Lung (tissue), 12 donors: ENCODE measurements around the gene SLAMF9. TPM values are rescaled to one million over a fixed set of nuclear protein-coding genes. Genes with fewer than 3 reads are reported as not detected.

Experiments used
- ATAC-seq: fragments of 200-7000 bp; cut with Tn5 transposase; one replicate; pipeline ENCODE4 v1.9.1; 2020; ENCODE audit warnings: moderate number of reproducible peaks; ENCODE audit not compliant: insufficient read depth, low FRiP score
- DNase-seq, 3 donors: peaks; one replicate each; pipeline ENCODE4 v3.0.0-alpha.2; 2013 to 2017
- H3K27ac ChIP-seq, 2 donors: one replicate each; pipeline ENCODE4 v1.5.1; 2013; ENCODE audit warnings: mild to moderate bottlenecking in 2 of 2, moderate library complexity in 2 of 2, control low read depth in 1 of 2, inconsistent platforms in 1 of 2, low read depth in 1 of 2, low read length in 1 of 2
- H3K27me3 ChIP-seq, 3 donors: one replicate each; pipeline ENCODE4 v1.5.1; 2013; ENCODE audit warnings: low read length in 2 of 3; ENCODE audit not compliant: control insufficient read depth in 3 of 3, insufficient read depth in 3 of 3
- H3K36me3 ChIP-seq, 4 donors: one replicate each; pipeline ENCODE4 v1.5.1; 2013; ENCODE audit warnings: low read length in 4 of 4, mild to moderate bottlenecking in 1 of 4, moderate library complexity in 1 of 4; ENCODE audit not compliant: control insufficient read depth in 4 of 4, insufficient read depth in 4 of 4
- H3K4me1 ChIP-seq, 5 donors: one replicate each; pipeline ENCODE4 v1.5.1; 2013; ENCODE audit warnings: low read length in 5 of 5, mild to moderate bottlenecking in 2 of 5, moderate library complexity in 1 of 5; ENCODE audit not compliant: control insufficient read depth in 5 of 5, insufficient read depth in 5 of 5
- H3K4me3 ChIP-seq: one replicate; pipeline ENCODE4 v1.5.1; 2013; ENCODE audit warnings: mild to moderate bottlenecking, control low read depth, moderate library complexity
- H3K9ac ChIP-seq, 2 donors: one replicate each; pipeline ENCODE4 v1.5.1; 2013; ENCODE audit warnings: low read length in 2 of 2, control low read depth in 1 of 2; ENCODE audit not compliant: insufficient read depth in 1 of 2
- H3K9me3 ChIP-seq, 4 donors: one replicate each; pipeline ENCODE4 v1.5.1; 2013; ENCODE audit warnings: low read length in 3 of 4, mild to moderate bottlenecking in 1 of 4, moderate library complexity in 1 of 4; ENCODE audit not compliant: control insufficient read depth in 4 of 4, insufficient read depth in 3 of 4
- WGBS, 2 donors: extraction: QIAGEN DNeasy Blood & Tissue Kit; methylation state at CpG; one replicate each; pipeline ENCODE4 v1.1.7; 2013; 5-methylcytosine and 5-hydroxymethylcytosine counted together
- polyA plus RNA-seq, 2 donors: library from polyadenylated mRNA; stranded (reverse); fragments of 200-250 nt; gene quantifications; one replicate each; pipeline ENCODE4 v1.2.1, GENCODE V29; 2013
- total RNA-seq, 2 donors: library from RNA; depleted of rRNA in 1 of 2; stranded (reverse); fragments of >200 nt in 1 of 2; gene quantifications; one replicate each; pipeline ENCODE4 v1.2.1, GENCODE V29; 2014 to 2021
- TF ChIP-seq, protein P1 (sequence below): IDR thresholded peaks from 2 replicates; pipeline ENCODE4 v1.5.1; 2012; ENCODE audit warnings: mild to moderate bottlenecking; ENCODE audit errors: control extremely low read depth, extremely low read depth
- donor health status: control.
- donor health status: control.
- donor health status: Bipolar disorder and iron deficiency.
- donor health status: healthy.
- donor health status: DM: yes; HTN: yes; CAD: no.

SLAMF9 gene
- total and polyA plus RNA-seq, 4 donors, result 0.37 to 0.74 (median 0.40) TPM

GRCh38 chr1:159924025-159924790 lies 29.8 kb downstream of the SLAMF9 start:
- Histone ChIP-seq H3K36me3 (peaks cover 6 to 16% (median 10%) of the 10 kb centered on the region in 4 donors), H3K9me3 (no peaks in the 10 kb centered on the region), H3K4me3 (peak overlapping the region; percentile 82), H3K27me3 (no peaks in the 10 kb centered on the region), H3K4me1 (peaks cover 3 to 45% (median 30%) of the 10 kb centered on the region in 5 donors), H3K9ac (peak overlapping the region; percentile 76 to 84), H3K27ac (peak overlapping the region; percentile 92 to 97)
- TF ChIP-seq, protein P1, sequence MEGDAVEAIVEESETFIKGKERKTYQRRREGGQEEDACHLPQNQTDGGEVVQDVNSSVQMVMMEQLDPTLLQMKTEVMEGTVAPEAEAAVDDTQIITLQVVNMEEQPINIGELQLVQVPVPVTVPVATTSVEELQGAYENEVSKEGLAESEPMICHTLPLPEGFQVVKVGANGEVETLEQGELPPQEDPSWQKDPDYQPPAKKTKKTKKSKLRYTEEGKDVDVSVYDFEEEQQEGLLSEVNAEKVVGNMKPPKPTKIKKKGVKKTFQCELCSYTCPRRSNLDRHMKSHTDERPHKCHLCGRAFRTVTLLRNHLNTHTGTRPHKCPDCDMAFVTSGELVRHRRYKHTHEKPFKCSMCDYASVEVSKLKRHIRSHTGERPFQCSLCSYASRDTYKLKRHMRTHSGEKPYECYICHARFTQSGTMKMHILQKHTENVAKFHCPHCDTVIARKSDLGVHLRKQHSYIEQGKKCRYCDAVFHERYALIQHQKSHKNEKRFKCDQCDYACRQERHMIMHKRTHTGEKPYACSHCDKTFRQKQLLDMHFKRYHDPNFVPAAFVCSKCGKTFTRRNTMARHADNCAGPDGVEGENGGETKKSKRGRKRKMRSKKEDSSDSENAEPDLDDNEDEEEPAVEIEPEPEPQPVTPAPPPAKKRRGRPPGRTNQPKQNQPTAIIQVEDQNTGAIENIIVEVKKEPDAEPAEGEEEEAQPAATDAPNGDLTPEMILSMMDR, result no peak
- 1% methylated on average over 27 to 31 of the region's 31 CpGs for WGBS, 2 donors
- ATAC-seq (peak; percentile 65), DNase-seq (peak; percentile 76 to 86 (median 80))

DNA sequence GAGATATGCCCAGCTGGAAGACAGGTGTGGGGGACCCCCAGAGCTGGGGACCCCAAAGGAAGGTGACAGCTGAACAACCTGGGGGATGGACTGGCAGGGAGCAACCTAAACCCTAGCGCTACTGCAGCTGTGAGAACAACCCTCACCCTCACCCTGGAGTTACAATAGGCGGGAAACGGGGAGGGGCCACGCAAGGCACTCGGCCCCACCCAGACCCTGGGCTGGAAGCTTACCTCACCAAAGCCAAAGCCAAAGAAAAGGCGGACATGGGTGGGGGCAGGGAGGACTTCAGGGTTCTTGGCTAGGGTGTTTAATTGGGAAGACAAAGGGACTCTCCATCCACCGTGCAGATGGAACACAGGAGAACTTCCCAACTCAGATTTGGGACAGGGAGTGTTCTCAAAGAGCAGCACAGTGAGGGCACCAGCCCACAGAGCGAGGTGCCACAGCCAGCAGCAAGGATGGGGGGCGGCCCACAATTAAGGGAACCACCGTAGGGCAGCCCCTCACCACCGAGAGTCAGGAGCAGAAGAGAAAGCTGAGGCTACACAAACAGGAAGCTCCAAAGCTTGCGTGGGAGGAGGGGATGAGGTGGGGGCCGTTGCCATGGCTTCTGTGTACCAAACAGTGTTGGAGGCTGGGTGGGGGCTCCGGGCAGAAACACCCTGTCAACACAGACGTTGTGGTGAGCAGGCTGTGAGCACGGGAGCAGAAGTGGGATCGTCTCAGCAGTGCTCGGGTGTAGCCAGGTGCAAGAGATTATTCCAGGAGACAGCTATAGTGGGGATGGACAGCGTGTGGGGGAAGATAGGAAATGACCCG lies 30.6 kb downstream of the SLAMF9 start:
- H3K36me3 ChIP-seq, result peaks cover 14 to 23% (median 18%) of the 10 kb centered on the region in 4 donors
- WGBS, 2 donors, result 1% methylated on average over 20 of the region's 20 CpGs
- peak overlapping the region; percentile 76 to 84 for H3K9ac ChIP-seq
- H3K27ac ChIP-seq, result peak overlapping the region; percentile 92 to 97
- no peaks in the 10 kb centered on the region for H3K27me3 ChIP-seq
- DNase-seq (peak; percentile 92 to 93 (median 93)), ATAC-seq (peak; percentile 38)
- TF ChIP-seq, protein P1, result no peak
- H3K9me3 ChIP-seq, result no peaks in the 10 kb centered on the region
- peak overlapping the region; percentile 82 for H3K4me3 ChIP-seq
- H3K4me1 ChIP-seq, result peaks cover 3 to 50% (median 30%) of the 10 kb centered on the region in 5 donors

GRCh38 chr1:159922511-159923202 lies 31.4 kb downstream of the SLAMF9 start:
- Histone ChIP-seq H3K36me3 (peaks cover 17 to 30% (median 23%) of the 10 kb centered on the region in 4 donors), H3K27ac (peak overlapping the region; percentile 92 to 97), H3K27me3 (no peaks in the 10 kb centered on the region), H3K4me3 (peak overlapping the region; percentile 82), H3K9ac (peak overlapping the region in 1 of 2 donors; percentile 76), H3K4me1 (peaks cover 3 to 52% (median 30%) of the 10 kb centered on the region in 5 donors), H3K9me3 (no peaks in the 10 kb centered on the region)
- 18 to 38% methylated on average over 8 of the region's 8 CpGs for WGBS, 2 donors
- peak; percentile 96 to 98 (median 97) for DNase-seq
- ATAC-seq, result peak; percentile 2
- TF ChIP-seq, protein P1, result no peak
